H1 (cell line): Measurements from ENCODE around the gene JAKMIP1. TPM values are rescaled to one million over a fixed set of nuclear protein-coding genes. Genes with fewer than 3 reads are reported as not detected.

Source experiments
- GABPA ChIP-seq: IDR thresholded peaks from 2 replicates; pipeline ENCODE4 v1.6.1; 2011; ENCODE audit warnings: mild to moderate bottlenecking, low read length, moderate library complexity, borderline replicate concordance; ENCODE audit not compliant: insufficient read depth
- polyA plus RNA-seq, 7 experiments: library from polyadenylated mRNA; depleted of rRNA in 3 of 7; stranded (reverse) in 5 of 7; unstranded in 2 of 7; fragments of >200 nt in 5 of 7; fragments of 200-250 nt in 2 of 7; gene quantifications; 1 replicate in 5 of 7; 2 replicates in 1 of 7; 4 replicates in 1 of 7; pipeline versions ENCODE4 v1.2.1 to v1.2.3, GENCODE V29; 2011 to 2013; ENCODE audit warnings: missing spikeins in 2 of 7, mixed read lengths in 2 of 7
- total RNA-seq: library from RNA; stranded (reverse); fragmentation: NEBNext Ultra II Directional; extraction: Animal tissue kit (Norgen Biotek cat#: 25700); gene quantifications from 2 replicates; pipeline ENCODE4 v1.2.1, GENCODE V29; 2021

Gene JAKMIP1
- total and polyA plus RNA-seq, 2 of the 8 experiments (the other 6 are each of a cell fraction or from before 2014, with no cell fraction given) = 2.5 to 4.4 TPM

GRCh38 chr4:5995901-5996623 lies 204.3 kb downstream of the JAKMIP1 start (continued):
- TF ChIP-seq GABPA = no peak
